WI38 (cell line): ENCODE results near the gene PTH1R.

Experiments
- H3K4me3 ChIP-seq: 2 replicates; pipeline ENCODE4 v1.5.1; 2011; ENCODE audit warnings: low read depth, mild to moderate bottlenecking, control low read depth, low read length
- TF ChIP-seq, protein P1 (sequence below): IDR thresholded peaks from 2 replicates; pipeline ENCODE4 v1.5.1; 2012; ENCODE audit warnings: low read depth, mild to moderate bottlenecking, control low read depth, low read length

PTH1R gene

GRCh38 chr3:46944191-46944590, 66.7 kb downstream of the PTH1R start:
- TF ChIP-seq, protein P1, sequence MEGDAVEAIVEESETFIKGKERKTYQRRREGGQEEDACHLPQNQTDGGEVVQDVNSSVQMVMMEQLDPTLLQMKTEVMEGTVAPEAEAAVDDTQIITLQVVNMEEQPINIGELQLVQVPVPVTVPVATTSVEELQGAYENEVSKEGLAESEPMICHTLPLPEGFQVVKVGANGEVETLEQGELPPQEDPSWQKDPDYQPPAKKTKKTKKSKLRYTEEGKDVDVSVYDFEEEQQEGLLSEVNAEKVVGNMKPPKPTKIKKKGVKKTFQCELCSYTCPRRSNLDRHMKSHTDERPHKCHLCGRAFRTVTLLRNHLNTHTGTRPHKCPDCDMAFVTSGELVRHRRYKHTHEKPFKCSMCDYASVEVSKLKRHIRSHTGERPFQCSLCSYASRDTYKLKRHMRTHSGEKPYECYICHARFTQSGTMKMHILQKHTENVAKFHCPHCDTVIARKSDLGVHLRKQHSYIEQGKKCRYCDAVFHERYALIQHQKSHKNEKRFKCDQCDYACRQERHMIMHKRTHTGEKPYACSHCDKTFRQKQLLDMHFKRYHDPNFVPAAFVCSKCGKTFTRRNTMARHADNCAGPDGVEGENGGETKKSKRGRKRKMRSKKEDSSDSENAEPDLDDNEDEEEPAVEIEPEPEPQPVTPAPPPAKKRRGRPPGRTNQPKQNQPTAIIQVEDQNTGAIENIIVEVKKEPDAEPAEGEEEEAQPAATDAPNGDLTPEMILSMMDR: no peak
- no peak overlapping the region for H3K4me3 ChIP-seq

- TF ChIP-seq, protein P1: no peak
- H3K4me3 ChIP-seq: no peak overlapping the region
Measured at GRCh38 chr3:46946416-46946815, 68.9 kb downstream of the PTH1R start.

- H3K4me3 ChIP-seq: no peak overlapping the region
- TF ChIP-seq, protein P1: no peak
Measured at GRCh38 chr3:46946856-46947545, 69.5 kb downstream of the PTH1R start.

DNA sequence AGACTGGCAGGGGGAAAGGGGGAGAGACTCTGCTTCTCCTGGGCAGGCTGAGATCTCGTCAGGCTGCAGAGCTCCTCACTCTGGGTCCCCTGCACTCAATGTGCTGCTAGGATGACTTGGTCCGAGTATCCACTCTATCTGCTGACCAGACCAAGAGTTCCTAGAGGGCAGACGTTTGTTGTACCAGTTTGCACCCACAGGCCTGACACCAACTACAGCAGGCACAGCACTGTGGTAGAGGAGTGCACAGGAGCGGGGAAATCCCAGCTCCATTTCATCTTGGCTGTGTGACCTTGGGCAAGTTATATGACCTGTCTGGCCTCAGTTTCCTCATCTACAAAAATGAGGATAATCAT, 70.0 kb downstream of the PTH1R start:
- TF ChIP-seq, protein P1: no peak
- no peak overlapping the region for H3K4me3 ChIP-seq

DNA sequence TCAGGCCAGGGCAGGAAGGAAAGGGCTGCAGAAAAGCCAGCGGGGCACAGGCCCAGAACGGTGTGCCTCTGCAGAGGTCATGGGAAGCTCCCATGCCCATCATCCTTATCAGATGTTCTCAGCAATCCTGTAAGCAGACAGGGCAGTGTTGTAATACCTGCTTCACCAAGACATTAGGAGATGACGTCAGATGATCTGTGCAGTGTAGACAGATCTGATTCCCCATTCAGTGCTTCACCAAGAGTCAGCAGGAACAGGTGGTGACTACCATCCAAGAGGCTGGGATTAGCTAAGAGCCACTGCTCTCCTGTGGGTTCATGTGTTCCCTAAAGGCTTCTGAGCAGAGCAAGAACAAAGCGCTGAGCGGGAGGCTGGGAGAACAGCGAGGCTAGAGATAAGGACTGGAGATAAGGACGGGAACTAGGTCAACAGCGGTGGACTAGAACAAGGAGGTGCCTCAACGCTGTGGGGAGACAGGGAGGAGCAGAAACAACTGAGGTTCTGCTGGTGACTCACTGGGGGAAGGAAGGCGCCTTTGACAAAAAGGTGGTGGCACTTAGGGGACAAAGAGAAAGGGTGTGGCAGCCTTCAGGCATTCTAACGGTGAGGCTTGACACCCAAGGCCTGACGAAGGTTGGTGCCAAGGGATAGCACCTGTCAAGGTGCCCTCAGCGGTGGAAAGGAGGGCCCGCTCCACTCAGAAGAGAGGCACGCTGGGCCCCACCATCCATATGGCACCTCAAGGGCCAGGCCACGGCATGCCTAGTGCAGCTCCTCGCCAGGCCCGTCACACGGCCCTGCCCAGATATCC, 70.7 kb downstream of the PTH1R start:
- TF ChIP-seq, protein P1: no peak
- H3K4me3 ChIP-seq: no peak overlapping the region

GRCh38 chr3:46948830-46949671, 71.5 kb downstream of the PTH1R start:
- H3K4me3 ChIP-seq: no peak overlapping the region
- TF ChIP-seq, protein P1: no peak
